Esophagus mucosa (tissue), 1 donor: ENCODE measurements around the gene HIGD1B. TPM values are rescaled to one million over a fixed set of nuclear protein-coding genes. Genes with fewer than 3 reads are reported as not detected.
"Not testable (repeated sequence)": the region's sequence is repeated elsewhere in the genome, so short reads cannot be mapped to it uniquely, and the experiment has no call there.

Experiments
- ATAC-seq: fragments of 200-7000 bp; cut with Tn5 transposase; one replicate; pipeline ENCODE4 v1.9.1; 2020
- total RNA-seq: library from RNA; stranded (reverse); gene quantifications from one replicate; pipeline ENCODE4 v1.2.4, GENCODE V29; 2023
- donor health status: DM: yes; HTN: yes; CAD: no.

Gene HIGD1B
- 3.4 TPM for total RNA-seq

GRCh38 chr17:44847586-44847985 lies at the start of gene HIGD1B:
TSS of gene HIGD1B (plus strand) at chr17:44847883. CDS start at chr17:44848153, 270 bp downstream.
- no peak for ATAC-seq

- ATAC-seq = no peak
Observed at GRCh38 chr17:44798356-44798755, 49.3 kb upstream of the HIGD1B start.

- ATAC-seq = no peak
Observed at GRCh38 chr17:44801880-44802279, 45.8 kb upstream of the HIGD1B start.

- ATAC-seq = no peak
Observed at GRCh38 chr17:44804302-44805089, 43.2 kb upstream of the HIGD1B start.

GRCh38 chr17:44807093-44807816 lies 40.4 kb upstream of the HIGD1B start:
- no peak for ATAC-seq

- ATAC-seq = no peak
Observed at GRCh38 chr17:44807817-44808155, 39.9 kb upstream of the HIGD1B start.

DNA sequence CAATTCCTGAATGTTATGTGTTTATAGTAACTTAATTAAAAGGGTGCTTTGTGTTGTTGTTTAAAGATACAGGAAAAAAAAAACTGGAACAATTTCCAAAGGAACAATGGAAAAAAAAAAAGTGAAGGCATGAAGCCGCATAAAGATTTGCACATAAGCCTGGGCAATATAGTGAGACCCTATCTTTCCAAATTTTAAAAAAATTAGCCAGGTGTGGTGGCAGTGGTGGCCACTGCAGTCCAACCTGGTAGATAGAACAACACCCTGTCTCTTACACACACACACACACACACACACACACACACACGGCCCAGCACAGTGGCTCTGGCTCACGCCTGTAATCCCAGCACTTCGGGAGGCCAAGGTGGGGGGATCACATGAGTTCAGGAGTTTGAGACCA lies 39.5 kb upstream of the HIGD1B start:
- no peak for ATAC-seq

GRCh38 chr17:44808656-44809388 lies 38.9 kb upstream of the HIGD1B start:
- ATAC-seq = not testable (repeated sequence)

DNA sequence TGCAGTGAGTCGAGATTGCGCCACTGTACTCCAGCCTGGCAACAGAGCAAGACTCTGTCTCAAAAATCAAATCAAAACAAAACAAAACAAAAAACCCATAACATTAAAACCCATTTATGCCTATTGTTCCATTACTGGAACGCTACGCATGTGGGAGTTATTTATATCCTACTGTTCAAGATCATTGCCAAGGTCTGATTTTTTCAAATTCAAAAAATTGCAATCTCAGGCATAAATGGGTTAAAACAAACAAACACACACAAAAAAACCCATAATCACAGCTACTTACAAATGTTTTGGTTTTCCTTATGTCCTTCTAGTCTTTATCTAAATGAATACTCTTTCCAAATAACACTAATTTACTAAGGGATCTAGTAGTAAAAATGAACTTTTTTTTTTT lies 35.4 kb upstream of the HIGD1B start:
- no peak for ATAC-seq

GRCh38 chr17:44818508-44818907 lies 29.2 kb upstream of the HIGD1B start:
- ATAC-seq = not testable (repeated sequence)

GRCh38 chr17:44820631-44821212 lies 27.0 kb upstream of the HIGD1B start:
- peak; percentile 71 for ATAC-seq

DNA sequence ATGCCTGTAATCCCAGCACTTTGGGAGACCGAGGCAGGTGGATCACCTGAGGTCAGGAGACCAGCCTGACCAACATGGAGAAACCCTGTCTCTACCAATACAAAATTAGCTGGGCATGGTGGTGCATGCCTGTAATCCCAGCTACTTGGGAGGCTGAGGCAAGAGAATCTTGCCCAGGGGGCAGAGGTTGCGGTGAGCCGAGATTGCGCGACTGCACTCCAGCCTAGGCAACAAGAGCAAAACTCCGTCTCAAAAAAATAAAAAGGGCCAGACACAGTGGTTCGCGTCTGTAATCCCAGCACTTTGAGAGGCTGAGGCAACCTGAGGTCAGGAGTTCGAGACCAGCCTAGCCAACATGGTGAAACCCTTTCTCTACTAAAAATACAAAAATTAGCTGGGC lies 22.4 kb upstream of the HIGD1B start:
- not testable (repeated sequence) for ATAC-seq

DNA sequence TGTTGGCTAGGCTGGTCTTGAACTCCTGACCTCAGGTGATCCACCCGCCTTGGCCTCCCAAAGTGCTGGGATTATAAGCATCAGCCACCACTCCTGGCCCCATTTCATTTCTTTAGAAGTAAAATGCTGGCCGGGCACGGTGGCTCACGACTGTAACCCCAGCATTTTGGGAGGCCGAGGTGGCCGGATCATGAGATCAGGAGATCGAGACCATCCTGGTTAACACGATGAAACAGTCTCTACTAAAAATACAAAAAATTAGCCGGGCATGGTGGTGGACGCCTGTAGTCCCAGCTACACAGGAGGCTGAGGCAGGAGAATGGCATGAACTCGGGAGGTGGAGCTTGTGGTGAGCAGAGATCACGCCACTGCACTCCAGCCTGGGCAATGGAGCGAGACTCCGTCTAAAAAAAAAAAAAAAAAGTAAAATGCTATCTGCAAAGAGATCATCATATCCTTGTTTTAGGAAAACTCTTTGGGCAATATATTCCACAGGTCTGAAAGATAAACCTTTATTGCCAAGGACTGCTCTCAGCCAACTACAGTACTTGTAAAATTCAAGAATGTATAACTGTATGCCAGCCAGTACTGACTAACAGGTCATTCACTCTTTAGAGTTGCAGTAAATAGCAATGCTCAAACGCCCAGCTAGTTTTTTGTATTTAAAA lies 21.4 kb upstream of the HIGD1B start:
- no peak for ATAC-seq

DNA sequence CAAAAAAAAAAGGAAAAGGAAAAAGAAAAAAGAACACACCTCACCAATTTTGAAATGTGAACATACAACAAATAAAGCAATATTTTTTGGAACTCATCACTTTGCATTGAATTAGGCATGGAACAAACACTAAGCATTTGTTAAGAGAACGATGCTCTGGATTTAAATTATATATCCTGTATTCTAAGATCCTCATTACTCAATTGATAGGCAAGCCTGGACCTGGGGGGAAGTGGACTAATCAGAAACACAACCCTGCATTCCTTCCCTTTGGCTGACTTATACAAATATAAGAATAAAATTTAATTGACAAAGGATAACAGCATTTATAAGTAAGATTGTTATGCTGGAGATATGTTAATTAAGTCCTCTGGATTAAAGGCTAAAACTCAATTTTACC lies 19.8 kb upstream of the HIGD1B start:
- no peak for ATAC-seq

DNA sequence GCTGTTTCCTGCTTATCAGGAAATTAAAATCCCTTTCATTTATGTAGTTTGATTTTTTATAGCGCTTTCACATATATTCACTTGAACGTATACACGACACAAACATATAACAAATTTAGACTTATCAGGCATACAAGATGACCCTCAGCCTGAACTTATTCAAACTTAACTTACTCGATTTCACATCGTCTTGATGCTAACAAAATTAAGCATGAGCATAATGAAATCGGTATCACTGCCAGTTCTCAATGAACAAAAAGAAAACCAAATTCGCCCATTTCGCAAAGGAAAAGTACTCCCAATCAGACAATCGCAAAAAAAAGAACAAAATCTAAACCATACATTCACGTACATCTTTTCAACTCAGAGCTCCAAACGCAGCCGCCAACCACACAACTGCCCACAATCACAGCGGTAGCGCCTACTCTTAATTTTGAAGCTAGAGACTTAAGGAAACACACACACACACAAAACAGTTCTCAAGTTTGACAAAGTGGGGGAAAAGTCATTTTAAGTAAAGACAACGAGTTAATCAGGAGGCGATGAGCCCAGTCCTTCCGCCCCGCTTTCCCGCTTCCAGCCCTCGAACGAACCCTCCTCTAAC lies 18.7 kb upstream of the HIGD1B start:
- no peak for ATAC-seq

GRCh38 chr17:44829523-44830358 lies 17.9 kb upstream of the HIGD1B start, which contains the start of gene GJC1:
TSS of gene GJC1 (minus strand) at chr17:44830287. CDS start at chr17:44805817, 24,470 bp downstream.
- peak; percentile 38 for ATAC-seq

DNA sequence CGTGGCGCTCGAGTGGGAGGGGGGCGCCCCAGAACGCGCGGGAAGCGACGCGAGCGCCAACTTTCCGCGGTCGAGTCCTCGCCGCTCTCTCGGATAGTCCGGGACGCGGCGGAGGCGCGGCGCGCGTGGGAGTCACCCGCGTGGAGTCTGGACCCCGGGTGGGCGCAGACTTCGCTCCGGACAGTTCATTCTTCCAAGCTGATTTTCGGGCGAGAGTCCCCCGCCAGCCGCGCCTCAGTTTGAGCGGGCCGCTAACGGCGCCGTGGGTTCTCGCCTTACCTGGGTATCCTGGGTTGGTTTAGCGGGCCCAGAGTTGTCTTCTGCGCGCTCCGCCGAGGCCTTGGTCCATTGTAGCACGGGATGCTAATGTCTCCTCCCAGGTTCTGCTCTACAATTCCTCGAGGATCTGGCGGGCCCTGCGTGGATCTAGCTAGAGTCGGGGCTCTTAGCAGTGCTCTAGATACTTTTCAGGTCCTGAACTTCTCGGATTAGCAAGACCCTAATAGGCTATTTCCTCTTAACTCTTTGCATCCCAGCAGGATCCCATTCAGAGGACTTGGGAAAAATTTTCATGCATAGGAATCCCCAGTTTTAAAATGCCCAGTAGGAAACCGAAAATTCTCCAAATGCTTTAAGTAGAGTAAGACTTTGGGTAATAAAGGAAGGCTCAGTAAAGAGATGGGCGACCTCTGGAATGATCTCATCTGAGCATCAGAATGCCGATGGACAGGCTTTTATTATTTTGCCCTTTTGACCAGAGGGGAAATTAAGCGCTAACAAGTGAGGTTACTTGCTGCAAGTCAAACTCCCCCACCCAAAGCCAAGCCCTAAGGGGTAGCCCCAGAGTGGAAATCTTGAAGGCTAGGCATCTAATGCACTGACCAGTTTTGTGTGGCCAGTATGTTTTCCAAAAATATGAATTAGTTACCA lies 17.1 kb upstream of the HIGD1B start:
- ATAC-seq = no peak

GRCh38 chr17:44831371-44831770 lies 16.3 kb upstream of the HIGD1B start:
- no peak for ATAC-seq

DNA sequence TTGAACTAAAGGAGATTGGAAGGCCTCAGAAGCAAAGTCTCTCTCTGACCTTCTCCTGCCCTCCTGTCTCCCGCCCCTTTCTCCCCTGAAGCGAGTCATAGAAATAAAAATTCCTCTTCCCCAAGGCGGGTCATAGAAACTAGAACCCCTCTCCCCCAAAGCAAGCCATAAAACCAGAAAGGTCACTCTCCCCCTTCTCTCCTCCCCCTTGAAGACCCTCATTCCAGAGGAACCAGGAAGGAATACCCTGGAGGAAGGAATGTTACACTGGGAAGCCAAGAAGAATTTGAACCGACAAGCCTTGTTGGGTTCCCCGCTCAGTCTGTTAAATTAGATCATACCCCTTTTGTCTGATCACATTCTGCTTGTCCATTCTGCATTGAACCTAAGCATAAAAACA lies 14.9 kb upstream of the HIGD1B start:
- no peak for ATAC-seq

- ATAC-seq = no peak
Observed at GRCh38 chr17:44837196-44837595, 10.5 kb upstream of the HIGD1B start.
